DND-41 (cell line): ENCODE data around the gene GMPS.

Experiments used
- ATAC-seq: fragments of 200-7000 bp; cut with Tn5 transposase; 3 replicates; pipeline ENCODE4 v1.9.1; 2021; ENCODE audit warnings: low read depth; ENCODE audit not compliant: insufficient read depth
- DNase-seq: peaks from one replicate; pipeline ENCODE4 v3.0.0-alpha.2; 2020
- H2AFZ ChIP-seq: 2 replicates; pipeline ENCODE4 v1.6.0; 2012; ENCODE audit warnings: low read depth, low read length
- H3K27ac ChIP-seq: 2 replicates; pipeline ENCODE4 v1.5.1; 2012; ENCODE audit warnings: low read length, inconsistent platforms
- H3K27me3 ChIP-seq: fragments of 200-600 bp; sonication (generic); 2 replicates; pipeline ENCODE4 v1.6.0; 2012; ENCODE audit warnings: low read length, mild to moderate bottlenecking, inconsistent platforms; ENCODE audit not compliant: insufficient read depth, poor library complexity
- H3K36me3 ChIP-seq: 2 replicates; pipeline ENCODE4 v1.5.1; 2012; ENCODE audit warnings: low read length, inconsistent platforms; ENCODE audit not compliant: insufficient read depth
- H3K4me1 ChIP-seq: 2 replicates; pipeline ENCODE4 v1.5.1; 2012; ENCODE audit warnings: mild to moderate bottlenecking, low read length; ENCODE audit not compliant: insufficient read depth
- H3K4me2 ChIP-seq: 2 replicates; pipeline ENCODE4 v1.6.0; 2012; ENCODE audit warnings: mild to moderate bottlenecking, moderate library complexity, low read length, inconsistent platforms; ENCODE audit not compliant: insufficient read depth
- H3K4me3 ChIP-seq, 2 experiments: fragments of 200-600 bp in 1 of 2; shearing (Covaris generic) in 1 of 2; 2 replicates each; pipeline ENCODE4 v1.5.1; 2012 to 2016; ENCODE audit warnings: inconsistent platforms in 2 of 2, low read length in 2 of 2, mild to moderate bottlenecking in 2 of 2, low read depth in 1 of 2, moderate library complexity in 1 of 2
- H3K79me2 ChIP-seq: 2 replicates; pipeline ENCODE4 v1.6.0; 2012; ENCODE audit warnings: low read length, inconsistent platforms; ENCODE audit not compliant: insufficient read depth
- H3K9ac ChIP-seq: 2 replicates; pipeline ENCODE4 v1.6.0; 2012; ENCODE audit warnings: low read depth, mild to moderate bottlenecking, inconsistent platforms, low read length, moderate library complexity
- H3K9me3 ChIP-seq: 2 replicates; pipeline ENCODE4 v1.5.1; 2012; ENCODE audit warnings: low read length, moderate library complexity, mild to moderate bottlenecking, inconsistent platforms; ENCODE audit not compliant: insufficient read depth, severe bottlenecking
- H4K20me1 ChIP-seq: 2 replicates; pipeline ENCODE4 v1.6.0; 2012; ENCODE audit warnings: low read length; ENCODE audit not compliant: insufficient read depth
- EZH2 ChIP-seq: IDR thresholded peaks from 3 replicates; pipeline ENCODE4 v1.6.1; 2012; ENCODE audit warnings: borderline replicate concordance, low read depth, mild to moderate bottlenecking, moderate library complexity, low read length, inconsistent platforms; ENCODE audit not compliant: severe bottlenecking
- TF ChIP-seq, protein P1 (sequence below): IDR thresholded peaks from 2 replicates; pipeline ENCODE4 v1.5.1; 2012; ENCODE audit warnings: borderline replicate concordance, low read length, moderate library complexity, mild to moderate bottlenecking; ENCODE audit not compliant: poor library complexity, severe bottlenecking; ENCODE audit errors: extremely low read depth

Gene GMPS

DNA sequence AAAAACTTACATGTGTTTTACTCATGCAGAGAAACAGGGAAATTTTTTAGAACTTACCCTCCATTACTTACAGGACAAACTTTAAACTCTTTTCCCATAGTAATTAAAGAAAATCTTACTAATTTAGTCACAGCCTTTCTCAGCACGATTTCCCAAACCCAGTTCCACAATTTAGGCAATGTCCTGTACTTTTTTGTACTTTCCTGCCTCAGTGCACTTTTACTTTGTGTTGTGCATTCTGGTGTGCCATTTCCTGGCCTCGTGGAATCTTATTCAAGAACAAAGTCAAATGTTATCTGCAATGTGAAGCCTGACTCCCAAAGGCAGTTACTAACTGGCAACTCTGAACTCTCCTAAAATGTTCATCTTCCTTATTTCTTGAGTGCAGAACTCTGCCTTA, 18.1 kb upstream of the GMPS start:
- Histone ChIP-seq H3K4me2 (peak overlapping the region; percentile 78), H3K27ac (peak overlapping the region; percentile 82), H3K36me3 (peaks cover 10% of the 10 kb centered on the region), H3K9ac (peak overlapping the region; percentile 85), H3K4me1 (peaks cover 59% of the 10 kb centered on the region), H2AFZ (no peak overlapping the region; the same call in 1 of the 2 replicates), H3K27me3 (no peaks in the 10 kb centered on the region), H4K20me1 (peaks cover 4% of the 10 kb centered on the region; the same call in 1 of the 2 replicates), H3K4me3 (peak overlapping the region; percentile 80 to 84), H3K9me3 (no peaks in the 10 kb centered on the region), H3K79me2 (peaks cover 63% of the 10 kb centered on the region)
- no peak for DNase-seq
- TF ChIP-seq EZH2, result no peak
- TF ChIP-seq, protein P1, sequence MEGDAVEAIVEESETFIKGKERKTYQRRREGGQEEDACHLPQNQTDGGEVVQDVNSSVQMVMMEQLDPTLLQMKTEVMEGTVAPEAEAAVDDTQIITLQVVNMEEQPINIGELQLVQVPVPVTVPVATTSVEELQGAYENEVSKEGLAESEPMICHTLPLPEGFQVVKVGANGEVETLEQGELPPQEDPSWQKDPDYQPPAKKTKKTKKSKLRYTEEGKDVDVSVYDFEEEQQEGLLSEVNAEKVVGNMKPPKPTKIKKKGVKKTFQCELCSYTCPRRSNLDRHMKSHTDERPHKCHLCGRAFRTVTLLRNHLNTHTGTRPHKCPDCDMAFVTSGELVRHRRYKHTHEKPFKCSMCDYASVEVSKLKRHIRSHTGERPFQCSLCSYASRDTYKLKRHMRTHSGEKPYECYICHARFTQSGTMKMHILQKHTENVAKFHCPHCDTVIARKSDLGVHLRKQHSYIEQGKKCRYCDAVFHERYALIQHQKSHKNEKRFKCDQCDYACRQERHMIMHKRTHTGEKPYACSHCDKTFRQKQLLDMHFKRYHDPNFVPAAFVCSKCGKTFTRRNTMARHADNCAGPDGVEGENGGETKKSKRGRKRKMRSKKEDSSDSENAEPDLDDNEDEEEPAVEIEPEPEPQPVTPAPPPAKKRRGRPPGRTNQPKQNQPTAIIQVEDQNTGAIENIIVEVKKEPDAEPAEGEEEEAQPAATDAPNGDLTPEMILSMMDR, result no peak
- no peak for ATAC-seq

DNA sequence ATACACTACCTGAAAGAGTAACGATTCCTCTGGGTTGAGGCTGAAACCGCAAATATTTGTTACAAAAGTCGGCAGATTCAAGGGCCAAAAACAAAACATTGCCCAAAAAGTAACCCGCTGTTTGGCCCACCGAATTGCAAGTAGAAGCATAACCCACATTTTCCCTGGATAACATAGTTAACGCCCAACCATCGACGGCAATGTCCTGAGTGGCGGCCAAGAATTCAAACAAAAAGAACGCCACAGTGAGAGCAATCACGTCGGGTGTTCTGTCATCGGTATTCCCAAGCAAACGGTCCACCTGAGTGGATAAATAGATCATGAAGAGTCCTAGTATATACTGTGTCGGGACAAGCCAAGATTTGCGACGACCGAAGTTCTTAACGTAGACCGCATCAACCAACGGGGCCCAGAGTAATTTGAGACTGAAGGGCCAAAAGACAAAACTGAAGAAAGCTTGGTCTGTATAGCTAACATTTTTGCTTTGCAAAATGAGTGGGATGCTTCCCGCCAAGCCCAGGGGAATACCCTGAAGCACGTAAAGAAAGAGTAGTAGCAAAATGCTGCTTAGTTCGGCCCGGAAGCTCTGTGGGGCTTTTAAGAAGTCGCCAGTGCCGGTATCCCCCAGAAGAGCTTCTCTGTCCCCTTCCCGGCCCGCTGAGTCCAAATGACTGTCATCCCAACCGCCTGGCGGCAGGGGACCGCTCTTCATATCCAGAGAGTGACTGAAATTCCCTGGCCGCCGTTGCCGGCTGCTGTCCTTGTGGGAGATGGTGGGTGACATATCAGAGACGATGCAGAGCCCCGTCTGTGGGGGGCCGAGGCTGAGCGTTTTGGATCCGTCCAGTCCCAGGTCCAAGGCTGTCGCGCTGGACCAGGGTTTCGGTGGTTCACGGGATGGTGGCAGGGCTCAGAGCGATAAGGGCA, 17.0 kb upstream of the GMPS start:
- peak overlapping the region; percentile 85 for H3K9ac ChIP-seq
- peak overlapping the region; percentile 78 for H3K4me2 ChIP-seq
- ATAC-seq (peak; percentile 3), DNase-seq (peak; percentile 27)
- H2AFZ ChIP-seq, result peak overlapping the region; percentile 89
- peaks cover 5% of the 10 kb centered on the region for H3K36me3 ChIP-seq
- TF ChIP-seq, protein P1, result no peak
- no peak for TF ChIP-seq EZH2
- no peaks in the 10 kb centered on the region for H3K9me3 ChIP-seq
- H3K27ac ChIP-seq, result peak overlapping the region; percentile 82
- no peaks in the 10 kb centered on the region; the same call in 1 of the 2 replicates for H4K20me1 ChIP-seq
- no peaks in the 10 kb centered on the region for H3K27me3 ChIP-seq
- peaks cover 55% of the 10 kb centered on the region for H3K79me2 ChIP-seq
- H3K4me1 ChIP-seq, result peaks cover 52% of the 10 kb centered on the region
- H3K4me3 ChIP-seq, result peak overlapping the region; percentile 80 to 84

DNA sequence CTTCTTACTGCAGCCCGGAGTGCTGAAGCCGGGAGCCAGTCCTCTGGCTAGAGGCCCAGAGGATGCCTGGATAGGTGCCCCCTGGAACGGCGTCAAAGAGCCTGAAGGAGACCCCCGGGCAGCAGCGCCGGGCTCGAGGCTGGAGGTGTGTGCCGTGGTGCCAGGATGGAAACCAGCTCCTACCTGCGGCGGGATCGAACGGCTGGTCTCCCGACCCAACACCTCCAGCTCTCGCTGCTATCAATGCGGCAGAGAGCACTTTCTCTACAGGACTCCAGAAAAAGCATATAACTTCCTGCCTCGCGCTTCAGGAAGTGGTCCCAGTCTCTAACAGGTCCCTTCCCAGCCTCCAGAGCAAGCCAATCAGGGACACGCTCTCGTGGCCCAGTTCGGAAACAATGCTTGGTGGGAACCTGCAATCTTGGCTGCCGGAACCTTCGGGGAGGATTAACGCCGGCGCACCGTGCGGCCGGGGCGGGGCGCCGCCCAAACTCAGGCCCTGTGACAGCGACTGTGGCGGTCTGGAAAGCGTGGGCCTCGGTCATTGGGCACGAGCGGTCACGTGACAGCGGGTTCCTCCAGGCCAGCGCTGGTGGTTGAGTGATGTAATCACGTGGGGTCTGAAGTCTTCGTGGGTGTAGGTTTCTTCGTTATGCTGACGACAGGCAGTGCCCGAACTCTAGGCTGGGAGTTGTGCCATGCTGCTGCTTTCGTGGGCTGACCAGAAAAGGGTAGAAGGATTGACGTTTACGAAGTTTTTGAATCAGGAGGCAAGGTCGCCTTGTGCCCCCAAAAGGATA, 16.1 kb upstream of the GMPS start, which contains the start of gene SLC33A1:
Gene SLC33A1, minus strand, starts transcription at position 287 of the 800 bp plus-strand sequence. CDS start 430 bp downstream, outside the sequence.
- H3K9ac ChIP-seq, result peak within 1 kb of the TSS; percentile 85
- DNase-seq (peak; percentile 99), ATAC-seq (peak; percentile 93)

More for the DNA sequence above, 16.1 kb upstream of the GMPS start, which contains the start of gene SLC33A1:
- H3K4me2 ChIP-seq, result peak within 1 kb of the TSS; percentile 78
- H3K4me3 ChIP-seq, result peak within 1 kb of the TSS; percentile 80 to 84
- peaks cover 46% of the 10 kb centered on the region for H3K4me1 ChIP-seq
- H4K20me1 ChIP-seq, result no peaks in the 10 kb centered on the region; the same call in 1 of the 2 replicates
- peaks cover 46% of the 10 kb centered on the region for H3K79me2 ChIP-seq
- H3K36me3 ChIP-seq, result peaks cover 5% of the 10 kb centered on the region
- peak within 1 kb of the TSS; percentile 89 for H2AFZ ChIP-seq
- no peaks in the 10 kb centered on the region for H3K27me3 ChIP-seq
- peak within 1 kb of the TSS; percentile 90 for H3K27ac ChIP-seq
- TF ChIP-seq, protein P1, result no peak
- TF ChIP-seq EZH2, result no peak
- no peaks in the 10 kb centered on the region for H3K9me3 ChIP-seq
